Non-pigmented ciliary epithelial cell (primary cell): ENCODE data around the gene CCDC14.
"Not testable (repeated sequence)": the region's sequence is repeated elsewhere in the genome, so short reads cannot be mapped to it uniquely, and the experiment has no call there.

Experiments
- DNase-seq: peaks from one replicate; pipeline ENCODE4 v3.0.0-alpha.2; 2010; ENCODE audit warnings: low read depth

The CCDC14 gene, protein sequence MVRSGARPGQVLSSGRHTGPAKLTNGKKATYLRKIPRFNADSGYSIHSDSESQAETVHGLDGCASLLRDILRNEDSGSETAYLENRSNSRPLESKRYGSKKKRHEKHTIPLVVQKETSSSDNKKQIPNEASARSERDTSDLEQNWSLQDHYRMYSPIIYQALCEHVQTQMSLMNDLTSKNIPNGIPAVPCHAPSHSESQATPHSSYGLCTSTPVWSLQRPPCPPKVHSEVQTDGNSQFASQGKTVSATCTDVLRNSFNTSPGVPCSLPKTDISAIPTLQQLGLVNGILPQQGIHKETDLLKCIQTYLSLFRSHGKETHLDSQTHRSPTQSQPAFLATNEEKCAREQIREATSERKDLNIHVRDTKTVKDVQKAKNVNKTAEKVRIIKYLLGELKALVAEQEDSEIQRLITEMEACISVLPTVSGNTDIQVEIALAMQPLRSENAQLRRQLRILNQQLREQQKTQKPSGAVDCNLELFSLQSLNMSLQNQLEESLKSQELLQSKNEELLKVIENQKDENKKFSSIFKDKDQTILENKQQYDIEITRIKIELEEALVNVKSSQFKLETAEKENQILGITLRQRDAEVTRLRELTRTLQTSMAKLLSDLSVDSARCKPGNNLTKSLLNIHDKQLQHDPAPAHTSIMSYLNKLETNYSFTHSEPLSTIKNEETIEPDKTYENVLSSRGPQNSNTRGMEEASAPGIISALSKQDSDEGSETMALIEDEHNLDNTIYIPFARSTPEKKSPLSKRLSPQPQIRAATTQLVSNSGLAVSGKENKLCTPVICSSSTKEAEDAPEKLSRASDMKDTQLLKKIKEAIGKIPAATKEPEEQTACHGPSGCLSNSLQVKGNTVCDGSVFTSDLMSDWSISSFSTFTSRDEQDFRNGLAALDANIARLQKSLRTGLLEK

DNA sequence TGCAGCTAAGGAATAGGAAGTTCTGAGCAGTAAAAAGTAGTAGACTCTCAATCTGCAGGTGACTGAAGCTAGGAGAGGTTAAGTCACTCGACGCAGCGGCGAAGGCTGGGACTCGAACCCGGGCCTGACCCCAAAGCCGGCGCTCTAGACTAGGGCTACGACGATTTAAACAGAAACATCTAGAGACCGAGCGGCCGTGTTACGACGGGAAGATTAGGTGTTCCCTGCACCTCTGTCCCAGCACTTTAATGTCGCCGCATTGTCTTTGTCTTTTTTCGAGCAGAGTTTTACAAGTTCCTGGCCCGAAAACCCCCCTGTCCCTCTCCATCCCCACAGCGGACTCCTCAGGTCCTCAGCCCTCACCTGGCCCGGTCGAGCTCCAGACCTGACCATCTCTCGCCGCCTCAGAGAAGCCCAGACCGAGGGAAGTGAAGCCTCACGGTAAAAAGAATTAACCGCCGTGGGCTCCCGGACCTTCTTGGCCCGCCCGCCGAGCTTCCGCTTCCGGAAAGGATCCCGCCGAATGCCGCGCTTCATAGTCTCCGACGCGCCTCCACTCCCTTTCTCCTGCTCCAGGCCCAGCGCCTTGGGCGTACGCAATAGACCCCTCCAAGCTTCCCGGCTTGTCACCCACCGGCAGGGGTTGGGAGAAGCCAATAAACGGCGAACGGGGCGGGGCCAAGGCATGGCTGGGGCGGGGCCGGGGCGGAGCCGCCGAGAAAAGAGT lies at the start of gene CCDC14:
CCDC14 (minus strand) TSS at position 449 of the 727 bp plus-strand sequence; CDS start at position 393, 56 bp downstream.
- peak; percentile 83 for DNase-seq

DNA sequence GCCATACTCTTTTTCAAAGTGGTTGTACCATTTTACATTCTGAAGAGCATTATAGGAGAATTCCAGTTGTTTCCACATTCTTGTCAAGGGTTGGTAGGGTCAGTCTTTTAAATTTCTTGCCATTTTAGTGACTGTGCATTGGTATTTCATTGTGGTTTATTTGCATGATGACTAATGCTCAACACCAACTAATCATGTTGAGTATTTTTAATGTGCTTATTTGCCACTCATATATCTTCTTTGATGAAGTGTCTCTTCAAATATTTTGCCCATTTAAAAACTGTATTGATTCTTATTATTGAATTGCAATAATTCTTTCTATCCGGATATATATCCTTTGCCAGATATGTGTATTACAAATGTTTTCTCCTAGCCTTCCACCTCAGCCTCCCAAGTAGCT lies 47.3 kb upstream of the CCDC14 start:
- not testable (repeated sequence) for DNase-seq

DNA sequence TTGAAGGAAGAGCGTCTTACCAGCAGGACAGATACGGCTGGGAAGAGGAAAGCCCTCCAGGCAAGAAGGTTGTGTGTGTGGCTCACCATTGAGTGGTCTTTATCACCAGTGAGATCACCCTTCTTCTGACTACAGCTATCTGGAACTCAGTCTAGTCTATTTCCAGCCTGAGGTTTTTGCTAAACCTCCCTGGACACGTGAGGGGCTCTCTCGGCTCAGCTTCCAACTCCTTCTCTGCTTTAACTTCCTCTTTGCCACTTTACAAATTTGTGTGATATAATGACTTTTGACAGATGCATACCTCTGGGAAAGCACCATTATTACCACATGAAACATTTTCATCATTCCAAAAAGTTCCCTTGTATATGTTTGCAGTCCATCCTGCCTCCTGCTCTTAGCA lies 46.2 kb upstream of the CCDC14 start:
- peak; percentile 28 for DNase-seq

DNA sequence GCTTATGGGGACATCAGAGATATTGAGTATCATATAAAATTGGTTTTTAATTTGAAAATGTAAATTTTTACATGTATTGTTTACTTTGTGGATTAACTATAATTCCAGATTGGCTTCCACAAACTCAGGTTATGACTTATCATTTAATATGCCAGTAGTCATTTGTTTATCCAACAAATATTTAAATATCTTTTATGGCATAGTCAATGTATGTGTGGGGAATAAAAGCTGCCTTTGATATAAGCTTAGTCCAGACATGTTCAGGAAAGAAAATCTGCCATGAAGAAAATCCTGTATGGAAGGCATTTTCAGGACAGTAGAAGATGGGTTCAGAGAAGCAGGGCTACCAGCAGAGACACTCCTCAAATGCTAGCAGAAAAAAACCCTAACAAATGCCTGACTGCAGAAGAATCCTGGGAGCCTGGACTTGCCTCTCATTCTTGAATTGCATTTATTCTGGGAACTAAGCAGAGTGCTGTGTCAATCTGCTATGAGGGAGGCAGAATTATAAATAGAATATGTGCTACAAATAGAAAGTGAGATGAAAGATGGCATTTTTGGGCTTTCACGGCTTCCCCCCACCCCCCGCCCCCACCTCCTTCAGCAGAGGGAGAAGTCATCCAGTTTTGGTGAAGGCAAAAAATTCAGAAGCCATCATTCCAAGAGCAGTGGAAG lies 41.5 kb upstream of the CCDC14 start:
- DNase-seq: not testable (repeated sequence)

DNA sequence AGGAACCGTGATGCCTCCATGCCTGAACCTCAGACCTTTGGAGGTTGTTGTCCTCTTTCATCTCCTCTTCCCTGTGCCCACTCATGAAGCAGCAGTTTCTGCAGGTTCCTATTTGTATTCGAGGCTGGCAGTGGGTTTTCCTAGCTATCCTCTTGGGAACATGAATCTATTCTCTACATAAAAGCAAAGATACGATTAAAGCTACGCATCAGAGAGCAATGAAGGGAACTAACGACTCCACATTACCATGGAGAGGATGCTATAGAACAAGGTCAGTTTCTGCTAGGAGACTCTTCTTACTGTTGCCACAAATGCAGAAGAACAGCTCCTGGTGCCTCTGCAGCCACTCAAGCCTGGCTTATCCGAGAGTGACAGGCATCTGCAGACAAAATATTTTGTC lies 40.3 kb upstream of the CCDC14 start:
- not testable (repeated sequence) for DNase-seq

DNA sequence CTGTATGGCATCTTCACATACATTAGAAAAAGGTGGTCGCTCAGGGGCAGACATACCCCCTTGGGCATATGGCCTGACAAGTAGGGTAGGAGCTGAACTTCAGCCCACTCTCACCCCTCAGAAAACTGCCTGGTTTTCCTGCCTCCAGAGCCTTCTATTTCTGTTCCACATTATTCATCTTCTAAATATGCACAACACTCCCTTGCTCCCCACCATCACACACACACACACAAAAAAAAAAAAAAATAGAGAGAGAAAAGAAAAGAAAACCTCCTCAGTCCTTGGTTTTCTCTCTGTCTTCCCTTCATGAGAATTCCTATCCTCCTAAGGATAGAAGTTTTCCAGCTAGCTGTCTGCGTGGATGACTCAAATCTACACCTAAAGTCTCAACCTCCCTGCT lies 36.5 kb upstream of the CCDC14 start:
- DNase-seq: no peak

DNA sequence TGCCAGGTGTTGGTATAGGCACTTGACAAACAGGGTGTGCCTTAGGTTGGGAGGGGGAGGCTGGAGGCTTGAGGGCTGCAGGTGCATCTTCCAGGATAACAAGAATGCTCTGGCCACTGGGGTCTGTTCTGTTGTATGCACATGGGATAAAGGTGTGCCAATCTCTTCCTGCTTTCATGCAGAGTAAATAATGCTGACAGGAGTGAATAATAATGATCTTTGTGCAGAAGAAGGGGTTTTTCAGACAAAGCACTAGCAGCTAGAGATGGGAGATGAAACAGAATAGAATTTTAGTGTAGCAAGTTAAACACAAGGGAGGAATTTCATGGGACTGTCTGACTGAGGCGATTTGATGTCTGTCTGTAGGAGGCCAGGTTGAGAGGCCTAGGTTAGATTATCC lies 32.8 kb upstream of the CCDC14 start:
- no peak for DNase-seq

DNA sequence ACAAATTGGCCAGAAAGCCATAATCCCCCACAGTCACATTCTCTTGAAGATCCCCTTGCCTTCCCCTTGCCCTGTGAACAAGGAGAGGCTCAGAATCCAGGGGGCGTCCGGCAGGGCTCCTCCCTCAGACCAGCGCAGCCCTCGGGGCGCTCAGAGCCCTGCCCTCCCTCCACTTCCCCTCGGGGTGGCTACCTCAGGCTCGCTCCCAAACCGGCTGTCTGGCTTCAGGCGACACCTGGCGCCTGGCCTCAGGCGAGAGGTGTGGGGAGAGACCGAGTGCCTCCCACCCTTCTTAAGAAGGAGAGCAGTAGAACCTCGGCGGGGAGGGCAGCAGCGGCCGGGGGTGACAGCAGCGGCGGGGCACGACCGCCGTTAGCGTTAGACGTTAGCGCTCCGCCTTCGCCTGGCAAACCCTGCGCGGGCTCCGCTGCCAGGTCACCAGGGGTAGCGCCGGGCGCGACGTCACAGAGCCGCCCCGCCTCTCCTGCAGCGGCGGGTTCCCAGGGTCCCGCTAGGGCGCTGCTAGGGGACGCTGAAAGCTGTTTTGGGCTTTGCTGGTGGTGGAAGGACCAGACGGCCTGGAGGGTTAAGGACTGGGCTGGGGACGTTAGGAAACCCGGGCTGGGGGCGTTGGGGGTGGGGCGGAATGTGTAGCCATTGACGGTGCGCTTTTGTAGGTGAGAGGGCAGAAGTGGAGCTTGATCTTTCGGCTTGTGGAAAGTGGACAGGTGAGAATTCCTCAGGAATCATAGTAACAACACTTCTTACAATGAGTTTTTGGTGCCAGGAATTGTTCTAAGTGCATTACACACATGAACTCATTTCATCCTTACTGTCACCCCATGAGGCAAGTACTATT lies 30.9 kb upstream of the CCDC14 start, which contains the start of gene ROPN1:
ROPN1 (minus strand) TSS at position 395 of the 859 bp plus-strand sequence. CDS start 11,643 bp downstream, outside the sequence.
- not testable (repeated sequence) for DNase-seq

DNA sequence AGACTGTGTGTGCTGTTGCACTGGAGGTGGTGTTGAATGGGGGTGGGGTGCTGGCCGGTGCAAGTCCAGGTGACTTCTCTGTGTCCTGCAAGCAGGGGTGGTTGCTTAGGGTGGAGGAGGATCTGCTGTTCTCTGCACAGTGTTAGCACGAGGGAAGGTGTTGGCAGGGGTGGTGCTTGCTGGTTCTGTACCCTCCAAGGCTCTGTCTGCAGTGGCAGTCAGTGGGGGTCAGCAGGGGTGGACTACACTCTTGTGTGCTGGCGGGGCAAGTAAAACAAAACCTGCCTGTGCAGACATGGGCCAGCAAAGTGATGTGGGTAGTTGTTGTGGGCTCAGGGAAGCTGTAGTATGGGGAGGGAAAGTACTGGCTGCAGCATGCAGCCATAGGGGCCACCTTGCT lies 25.4 kb upstream of the CCDC14 start:
- DNase-seq: no peak

DNA sequence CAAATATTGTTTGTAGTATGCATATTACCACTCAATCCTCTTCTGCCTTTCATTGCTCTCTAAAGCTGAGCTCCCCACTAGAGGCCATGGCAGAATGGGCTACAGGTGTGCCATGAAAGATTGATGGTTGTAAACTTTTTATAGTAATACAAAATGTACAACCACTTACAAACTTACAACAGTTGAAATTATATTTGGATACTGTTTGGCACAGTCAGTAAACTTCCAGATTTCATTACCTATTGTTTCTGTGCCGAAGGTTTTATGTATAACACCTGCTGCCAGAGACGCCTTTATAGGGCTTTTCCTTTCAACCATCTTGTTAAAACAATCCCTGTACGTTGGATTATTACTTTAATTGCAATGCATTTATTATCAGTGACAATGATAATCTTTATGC lies 23.9 kb upstream of the CCDC14 start:
- no peak for DNase-seq

DNA sequence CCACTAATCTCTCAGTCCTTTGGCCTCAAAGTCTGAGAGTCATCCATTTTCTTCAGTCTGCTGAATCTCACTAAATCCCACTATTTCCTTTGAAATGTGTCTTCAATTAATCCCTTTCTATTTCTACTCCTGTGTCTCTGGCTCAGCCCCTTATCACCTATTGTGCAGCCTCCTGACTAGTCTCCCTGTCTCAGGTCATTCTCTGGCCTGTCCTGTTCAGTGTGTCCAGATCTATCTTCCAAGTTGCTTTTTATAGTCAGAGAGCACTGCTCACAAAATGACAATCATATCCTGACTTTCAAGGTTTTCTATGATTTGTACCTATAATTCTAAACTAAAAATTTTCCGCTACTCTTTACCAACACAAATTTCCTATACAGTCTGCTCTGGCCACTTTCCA lies 23.3 kb upstream of the CCDC14 start:
- DNase-seq: no peak

DNA sequence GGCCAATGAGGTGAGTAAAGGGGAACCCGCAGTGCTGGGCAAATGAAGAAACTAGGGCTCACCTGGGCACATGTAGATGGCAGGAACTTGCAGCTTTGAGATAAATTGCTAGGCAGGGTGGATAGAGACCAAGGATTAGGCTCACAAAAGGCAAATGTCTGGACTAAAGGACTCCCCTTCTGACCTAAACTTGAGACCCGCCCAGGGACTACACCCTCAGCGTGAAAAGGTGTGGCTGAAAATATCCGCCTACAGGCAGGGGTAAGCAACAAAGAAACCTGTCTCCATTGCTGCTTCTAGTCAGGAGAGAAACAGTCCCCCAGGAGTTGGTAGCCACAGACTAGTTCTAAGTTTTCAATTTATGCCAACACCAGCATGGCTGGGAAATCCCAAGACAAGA lies 20.3 kb upstream of the CCDC14 start:
- not testable (repeated sequence) for DNase-seq

DNA sequence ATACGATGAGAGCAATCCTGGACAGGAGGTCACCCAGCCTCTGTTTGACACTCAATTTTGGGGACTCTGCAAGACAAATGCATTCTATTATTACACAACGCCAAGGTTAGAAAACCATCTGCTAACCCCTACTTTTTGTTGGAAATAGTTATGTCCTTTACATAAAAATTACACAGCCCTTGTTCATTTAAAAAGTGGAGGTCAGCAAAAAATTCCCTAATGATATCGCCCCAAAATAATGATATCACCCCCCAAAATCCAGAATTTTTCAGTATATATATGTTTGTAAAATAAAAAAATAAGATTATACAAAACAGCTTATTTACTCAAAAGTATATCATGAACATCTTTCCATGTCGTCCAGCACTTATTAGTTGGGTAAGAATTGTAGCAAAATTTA lies 19.5 kb upstream of the CCDC14 start:
- no peak for DNase-seq

DNA sequence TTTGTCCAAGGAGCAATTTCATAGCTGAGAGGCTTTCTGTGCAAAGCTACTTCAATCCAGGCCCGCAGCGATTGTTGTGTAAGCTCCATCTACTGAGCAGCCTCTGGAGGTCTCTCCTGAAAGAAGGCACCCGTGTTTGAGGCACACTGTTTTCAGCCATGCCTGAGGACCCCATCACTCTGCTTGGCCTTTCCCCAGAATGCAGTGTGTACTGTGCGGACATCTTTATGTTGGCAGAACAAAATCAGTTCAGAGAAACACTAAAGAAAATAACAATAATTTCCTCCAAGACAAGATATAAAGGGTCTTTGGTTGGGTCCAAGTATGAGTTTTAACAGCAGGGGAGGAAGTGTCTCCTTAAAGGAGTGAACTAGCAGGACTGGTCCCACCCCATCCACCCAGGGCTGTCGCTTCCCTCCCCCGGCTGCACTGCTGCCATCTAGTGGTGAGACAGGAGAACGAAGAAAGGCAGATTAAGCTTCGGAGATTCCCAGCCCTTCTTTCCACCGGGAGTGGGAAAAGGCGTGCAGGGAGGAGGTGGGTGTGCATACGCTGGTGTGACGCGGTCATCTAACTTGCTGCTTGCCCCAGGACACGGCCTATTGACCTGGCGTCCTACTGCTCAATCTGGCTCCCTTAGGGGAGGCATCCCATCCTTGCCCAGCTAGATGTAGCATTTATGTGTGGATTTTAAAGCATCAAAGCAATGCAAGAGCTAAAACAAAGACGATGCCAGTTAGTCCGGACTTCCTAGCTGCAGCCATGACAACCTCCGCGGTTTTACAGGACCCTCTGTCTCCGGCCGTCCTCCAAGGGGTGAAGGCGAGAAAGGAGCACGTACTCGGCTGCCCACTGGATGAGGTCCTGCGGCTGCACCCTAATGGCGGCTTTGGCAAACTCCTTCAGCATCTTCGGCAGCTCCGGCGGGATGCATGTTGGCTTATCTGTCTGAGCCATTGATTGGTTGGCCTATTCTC lies 18.8 kb upstream of the CCDC14 start:
- not testable (repeated sequence) for DNase-seq

DNA sequence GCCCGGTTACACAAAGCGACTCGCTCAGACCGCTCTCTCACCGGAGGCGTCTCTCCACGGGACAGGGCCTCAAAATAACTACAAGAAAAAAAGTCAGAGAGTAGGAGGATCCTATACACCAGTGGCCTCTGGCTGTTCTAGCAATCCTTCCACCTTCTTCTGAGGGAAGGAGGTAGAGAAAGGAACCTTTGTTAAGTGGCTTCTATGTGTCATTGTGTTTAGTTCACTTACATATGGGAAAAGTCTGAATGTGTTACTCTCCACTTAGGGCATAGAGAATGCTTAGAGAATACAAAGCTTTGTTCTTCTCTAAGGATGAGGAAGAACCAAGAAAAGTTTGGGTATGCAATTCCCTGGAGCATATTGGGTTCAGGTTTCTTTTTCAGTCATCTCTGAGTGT lies 15.9 kb upstream of the CCDC14 start:
- not testable (repeated sequence) for DNase-seq

DNA sequence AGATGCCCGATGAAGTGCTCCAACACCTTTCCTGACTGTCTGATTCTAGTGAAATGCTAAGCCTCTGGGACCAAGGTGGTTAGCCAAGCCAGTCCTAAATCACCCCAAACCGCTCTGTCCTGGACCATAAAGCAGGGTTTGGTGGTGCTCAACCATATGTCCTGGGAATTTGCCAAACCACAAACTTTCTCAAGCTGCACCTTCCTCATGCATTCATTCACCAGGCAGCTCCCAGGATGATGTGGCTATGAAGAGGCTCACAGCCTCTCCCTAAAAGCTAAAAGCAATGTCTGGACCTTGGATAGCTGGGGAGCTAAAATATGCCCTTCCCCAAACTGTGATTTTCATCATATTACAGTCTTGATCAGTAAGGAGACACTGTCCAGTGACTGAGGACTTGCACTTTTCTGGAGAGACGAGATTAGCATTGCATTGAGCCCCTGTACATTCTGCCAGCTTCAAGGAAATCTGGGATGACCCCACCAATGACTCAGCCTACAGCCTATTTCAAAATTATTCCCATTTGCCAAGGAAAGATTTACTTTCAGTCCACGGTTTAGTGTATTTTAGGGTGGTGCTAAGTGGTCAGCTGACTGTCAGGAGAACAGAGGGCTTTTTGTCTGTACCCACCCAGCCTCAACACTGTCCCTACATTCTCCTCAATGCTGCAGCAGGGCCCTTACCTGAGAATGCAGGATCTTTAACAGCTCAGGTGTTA lies 15.3 kb upstream of the CCDC14 start:
- not testable (repeated sequence) for DNase-seq

DNA sequence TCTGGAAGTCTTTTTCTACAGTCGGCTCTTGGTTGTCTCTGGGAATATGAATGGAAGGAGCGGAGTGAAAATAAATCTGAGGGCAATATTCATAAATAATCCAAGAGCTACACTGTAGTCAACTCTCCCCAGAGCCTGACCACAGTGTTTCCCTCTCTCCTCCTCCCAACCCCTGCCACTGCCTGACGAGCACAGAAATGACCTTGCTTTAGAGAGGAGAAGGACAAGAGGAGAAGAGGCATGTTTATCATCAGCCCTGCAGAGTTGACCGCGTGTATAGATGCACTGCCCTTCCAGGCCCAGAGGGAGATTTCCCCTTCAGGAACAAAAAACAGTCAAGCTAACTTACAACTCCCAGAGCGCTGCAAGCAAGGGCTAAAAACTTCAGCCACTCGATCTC lies 14.0 kb upstream of the CCDC14 start:
- DNase-seq: not testable (repeated sequence)

DNA sequence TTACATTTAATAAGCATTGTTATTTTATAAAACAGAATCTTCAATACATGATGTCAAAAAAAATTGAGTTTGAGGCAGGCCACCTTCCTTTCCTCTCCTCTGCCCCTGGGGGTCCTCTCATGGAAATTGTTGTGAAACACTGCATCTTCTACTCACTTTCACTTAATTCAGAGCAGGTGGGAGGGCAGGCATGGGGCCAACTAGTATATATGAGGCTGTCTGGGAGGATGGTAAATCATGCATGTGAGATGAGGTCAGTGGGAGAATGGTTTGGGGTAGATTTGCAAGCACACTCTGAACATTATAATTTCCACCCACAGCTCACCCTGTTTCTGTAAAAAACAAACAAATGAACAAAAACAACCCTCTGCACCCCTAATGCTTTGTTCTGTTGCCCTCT lies 10.4 kb upstream of the CCDC14 start:
- DNase-seq: no peak

DNA sequence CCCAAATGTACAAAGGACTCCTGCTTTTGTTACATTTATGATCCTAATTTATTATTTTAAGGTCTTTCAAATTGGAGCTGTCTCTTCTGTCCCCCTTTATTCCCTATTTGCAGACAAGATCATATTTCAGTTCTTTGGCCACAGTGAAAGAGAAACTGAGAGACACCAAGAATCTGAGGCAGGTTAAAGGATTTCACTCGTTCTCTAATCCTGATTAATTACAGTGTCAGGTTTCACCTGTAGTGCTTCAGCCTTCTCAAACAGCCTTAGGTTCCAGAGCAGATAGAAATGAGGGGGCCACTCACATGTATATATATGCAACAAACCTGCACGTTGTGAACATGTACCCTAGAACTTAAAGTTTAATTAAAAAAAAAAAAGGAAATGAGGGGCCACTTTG lies 6.2 kb upstream of the CCDC14 start:
- DNase-seq: not testable (repeated sequence)
